Medulla oblongata (tissue), 1 donor: ENCODE data around the gene SNRPE.

Experiments
- DNase-seq: peaks from one replicate; pipeline ENCODE4 v3.0.0-alpha.2; 2015; ENCODE audit errors: extremely low spot score

SNRPE gene

DNA sequence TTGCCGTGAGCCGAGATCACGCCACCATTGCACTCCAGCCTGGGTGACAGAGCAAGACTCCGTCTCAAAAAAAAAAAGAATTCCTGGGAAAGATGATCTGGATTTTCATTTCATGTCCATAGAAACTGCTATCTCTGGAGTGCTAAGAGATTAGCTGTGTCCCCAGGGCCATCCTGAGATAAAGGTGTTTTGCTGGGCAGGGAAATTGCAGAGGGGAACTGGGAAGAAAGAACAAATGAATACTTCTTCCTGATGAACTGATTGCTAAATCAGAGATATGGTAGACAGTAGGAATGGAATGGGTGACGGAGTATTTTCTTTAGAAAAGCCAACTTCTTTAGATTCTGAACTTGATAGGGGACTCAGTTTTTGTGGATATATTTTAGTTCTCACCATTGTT is 19.2 kb downstream of the SNRPE start:
- DNase-seq = no peak

DNA sequence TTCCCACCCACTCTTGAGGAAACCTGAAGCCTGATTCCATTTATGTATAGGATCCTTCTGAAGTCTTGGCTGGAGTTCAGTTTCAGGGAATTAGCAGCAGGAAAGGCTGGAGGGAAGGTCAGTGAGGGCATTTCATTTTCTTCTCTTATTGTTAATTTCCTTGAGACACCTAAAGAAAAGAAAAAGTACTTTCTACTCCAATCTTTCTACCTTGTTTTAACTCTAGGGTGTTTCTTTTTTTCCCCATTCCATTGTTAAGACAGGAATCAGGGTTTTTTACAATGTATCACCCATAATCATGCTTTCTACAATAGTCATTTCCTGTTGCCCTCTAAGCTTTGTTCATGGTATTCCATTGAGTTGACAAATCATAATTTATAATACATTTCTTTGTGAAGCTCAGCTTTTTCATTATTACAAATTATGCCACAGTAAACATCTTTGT is 27.4 kb downstream of the SNRPE start:
- no peak for DNase-seq

DNA sequence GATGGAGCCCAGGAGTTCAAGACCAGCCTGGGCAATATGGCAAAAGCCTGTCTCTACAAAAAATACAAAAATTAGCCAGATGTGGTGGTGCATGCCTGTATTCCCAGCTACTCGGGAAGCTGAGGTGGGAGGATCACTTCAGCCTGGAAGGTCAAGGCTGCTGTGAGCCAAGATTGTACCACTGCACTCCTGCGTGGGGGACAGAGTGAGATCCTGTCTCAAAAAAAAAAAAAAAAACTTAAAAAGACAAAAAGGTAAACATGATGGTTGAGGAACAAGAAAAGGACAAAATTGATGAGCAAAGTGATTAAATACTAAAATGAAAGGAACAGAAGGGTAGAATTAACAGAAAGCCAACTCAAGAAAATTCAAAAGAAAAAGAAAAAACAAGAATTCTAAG is 30.6 kb downstream of the SNRPE start:
- DNase-seq = no peak

DNA sequence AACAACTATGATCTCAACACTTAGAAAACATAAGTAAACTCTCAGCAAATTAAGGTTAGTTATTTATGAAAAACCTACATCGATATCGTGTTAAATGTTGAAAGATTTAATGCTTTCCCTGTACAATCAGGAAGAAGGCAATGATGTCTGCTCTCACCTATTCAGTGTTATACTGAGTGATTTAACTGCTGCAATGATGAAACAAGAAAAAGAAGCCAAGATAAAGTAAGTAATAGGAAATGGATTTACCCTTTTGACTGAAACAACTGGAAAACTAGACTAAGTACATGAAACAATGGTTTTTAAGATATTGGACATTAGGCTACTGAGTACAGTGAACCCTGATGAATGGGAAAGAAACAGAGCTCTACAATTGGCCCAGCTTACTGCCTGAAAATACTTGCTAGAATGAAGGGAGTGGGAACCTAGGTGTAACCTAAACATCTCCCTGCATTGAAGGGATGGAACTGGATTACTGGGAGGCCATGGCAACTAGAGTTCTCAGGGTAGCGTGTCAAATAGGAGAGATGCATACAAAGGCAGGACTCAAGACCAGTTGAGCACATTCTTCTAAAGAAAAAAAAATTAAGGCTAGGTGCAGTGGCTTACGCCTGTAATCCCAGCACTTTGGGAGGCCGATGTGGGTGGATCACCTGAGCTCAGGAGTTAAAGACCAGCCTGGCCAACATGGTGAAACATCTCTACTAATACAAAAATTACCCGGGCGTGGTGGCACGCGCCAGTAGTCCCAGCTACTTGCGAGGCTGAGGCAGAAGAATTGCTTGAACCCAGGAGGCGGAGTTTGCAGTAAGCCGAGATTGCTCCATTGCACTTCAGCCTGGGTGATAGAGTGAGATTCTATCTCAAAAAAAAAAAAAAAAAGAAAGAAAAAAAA is 37.3 kb downstream of the SNRPE start:
- no peak for DNase-seq

DNA sequence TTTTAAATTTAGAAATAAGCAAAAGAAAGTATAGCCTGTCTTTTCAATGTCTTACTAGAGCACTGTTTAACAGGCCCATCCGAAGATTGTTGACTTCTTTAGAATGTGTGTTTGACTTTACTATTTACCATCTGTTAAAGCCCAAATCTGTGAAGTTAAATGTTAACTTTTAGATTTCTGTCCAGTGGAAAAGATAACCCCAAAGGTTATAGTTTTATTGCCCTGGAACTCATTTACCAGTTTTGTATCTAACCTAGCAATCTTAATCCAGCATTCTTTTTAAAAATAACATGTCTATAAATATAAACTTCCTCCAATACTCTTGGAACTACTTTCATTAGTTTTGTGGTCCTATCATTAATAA is 37.9 kb downstream of the SNRPE start:
- DNase-seq = no peak

DNA sequence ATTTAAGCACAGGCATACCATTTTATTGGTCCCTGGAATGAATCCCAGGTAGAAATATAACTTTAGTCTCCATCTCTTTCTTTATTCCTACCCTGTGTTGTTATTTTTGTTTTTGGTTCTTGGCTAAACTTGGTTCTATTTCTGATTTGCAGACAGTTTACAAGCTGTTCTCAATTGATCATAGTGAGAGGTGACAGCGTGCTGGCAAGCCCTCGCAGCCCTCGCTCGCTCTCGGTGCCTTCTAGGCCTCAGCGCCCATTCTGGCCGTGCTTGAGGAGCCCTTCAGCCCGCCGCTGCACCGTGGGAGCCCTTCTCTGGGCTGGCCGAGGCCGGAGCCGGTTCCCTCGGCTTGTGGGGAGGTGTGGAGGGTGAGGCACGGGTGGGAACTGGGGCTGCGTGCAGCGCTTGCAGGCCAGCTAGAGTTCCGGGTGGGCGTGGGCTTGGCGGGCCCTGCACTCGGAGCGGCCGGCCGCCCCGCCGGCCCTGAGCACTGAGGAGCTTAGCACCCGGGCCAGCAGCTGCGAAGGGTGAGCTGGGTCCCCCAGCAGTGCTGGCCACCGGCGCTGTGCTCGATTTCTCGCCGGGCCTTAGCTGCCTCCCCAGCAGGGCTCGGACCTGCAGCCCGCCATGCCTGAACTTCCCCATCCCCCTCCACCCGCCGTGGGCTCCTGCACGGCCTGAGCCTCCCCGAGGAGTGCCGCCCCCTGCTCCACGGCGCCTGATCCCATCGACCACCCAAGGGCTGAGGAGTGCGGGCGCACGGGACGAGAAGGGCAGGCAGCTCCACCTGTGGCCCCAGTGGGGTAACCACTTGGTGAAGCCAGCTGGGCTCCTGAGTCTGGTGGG is 38.7 kb downstream of the SNRPE start:
- DNase-seq = no peak

DNA sequence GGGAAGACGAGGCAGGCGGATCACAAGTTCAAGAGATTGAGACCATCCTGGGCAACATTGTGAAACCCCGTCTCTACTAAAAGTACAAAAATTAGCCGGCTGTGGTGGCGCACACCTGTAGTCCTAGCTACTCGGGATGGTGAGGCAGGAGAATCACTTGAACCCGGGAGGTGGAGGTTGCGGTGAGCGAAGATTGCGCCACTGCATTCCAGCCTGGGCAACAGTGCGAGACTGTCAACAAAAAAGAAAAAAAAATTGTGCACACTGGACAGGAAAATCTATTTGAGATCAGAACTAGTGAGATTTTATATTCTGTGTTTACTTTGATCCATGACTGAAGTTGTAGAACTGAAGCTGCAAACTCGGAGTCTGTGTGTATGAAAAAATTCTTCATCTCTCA is 40.2 kb downstream of the SNRPE start:
- DNase-seq = no peak

DNA sequence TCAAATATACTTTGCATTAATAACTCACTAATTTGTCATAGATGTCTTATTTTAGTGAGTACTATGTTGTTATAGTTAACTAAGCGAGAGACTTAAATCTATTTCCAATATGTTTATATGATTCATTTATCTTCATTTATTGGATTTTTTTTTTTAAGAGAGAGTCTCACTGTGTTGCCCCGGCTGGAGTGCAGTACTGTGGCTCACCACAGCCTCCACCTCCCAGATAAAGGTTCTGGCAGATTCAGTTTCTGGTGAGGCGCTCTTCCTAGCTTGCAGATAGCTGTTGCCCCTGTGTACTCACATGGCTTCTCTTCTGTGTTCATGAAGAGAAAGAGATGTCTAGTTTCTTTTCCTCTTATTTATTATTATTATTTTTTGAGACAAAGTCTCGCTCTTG is 43.9 kb downstream of the SNRPE start:
- no peak for DNase-seq

DNA sequence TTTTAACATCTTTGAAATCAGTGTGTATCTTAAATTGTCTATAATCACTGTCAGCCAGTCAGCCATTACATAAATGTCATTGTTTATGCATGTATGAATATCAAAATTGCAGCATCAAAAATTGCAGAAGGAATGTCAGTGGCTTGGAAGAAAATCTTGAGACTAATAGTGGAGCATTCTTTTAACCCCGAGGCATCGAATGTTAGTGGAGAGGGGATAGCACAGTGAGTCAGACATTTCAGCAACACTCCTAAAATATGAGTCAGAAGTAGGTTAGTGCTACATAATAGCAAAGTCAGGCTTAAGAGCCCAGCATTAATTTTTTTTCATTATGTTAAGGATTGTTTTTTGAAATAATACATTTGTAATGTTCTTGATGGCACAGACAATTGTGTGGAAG is 45.5 kb downstream of the SNRPE start:
- no peak for DNase-seq

DNA sequence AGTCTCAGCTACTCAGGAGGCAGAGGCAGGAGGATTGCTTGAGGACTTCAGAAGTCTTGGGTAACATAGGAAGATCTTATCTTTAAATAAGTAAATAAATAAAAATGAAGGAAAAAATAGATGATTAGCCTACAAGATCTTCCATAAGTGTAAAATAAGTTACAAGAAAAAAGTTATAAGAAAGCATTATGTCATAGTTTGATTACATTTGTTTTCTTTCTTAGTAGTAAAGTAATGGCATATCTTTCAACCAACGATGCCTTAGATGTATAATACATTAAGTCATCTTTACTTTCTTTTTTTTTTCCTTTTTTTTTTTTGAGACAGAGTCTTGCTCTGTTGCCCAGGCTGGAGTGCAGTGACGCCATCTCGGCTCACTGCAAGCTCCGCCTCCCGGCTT is 46.5 kb downstream of the SNRPE start:
- DNase-seq = no peak

DNA sequence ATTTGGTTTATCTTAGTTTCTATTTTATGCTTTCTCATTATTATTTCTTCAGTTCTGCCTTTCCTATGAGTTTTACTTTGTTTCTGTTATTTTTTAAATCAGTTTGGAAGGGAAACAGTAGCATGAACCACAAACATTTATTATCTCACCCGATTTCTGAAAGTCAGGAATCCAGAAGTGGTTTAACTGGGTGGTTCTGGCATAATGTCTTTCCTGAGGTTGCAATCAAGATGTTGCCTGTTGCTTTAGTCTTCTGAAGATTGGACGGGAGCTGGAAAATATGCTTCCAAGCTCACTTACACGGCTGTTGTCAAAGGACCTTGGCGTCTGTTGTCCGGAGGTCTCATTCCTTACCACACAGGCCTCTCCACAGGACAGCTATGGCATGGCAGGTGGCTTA is 50.4 kb downstream of the SNRPE start:
- no peak for DNase-seq

DNA sequence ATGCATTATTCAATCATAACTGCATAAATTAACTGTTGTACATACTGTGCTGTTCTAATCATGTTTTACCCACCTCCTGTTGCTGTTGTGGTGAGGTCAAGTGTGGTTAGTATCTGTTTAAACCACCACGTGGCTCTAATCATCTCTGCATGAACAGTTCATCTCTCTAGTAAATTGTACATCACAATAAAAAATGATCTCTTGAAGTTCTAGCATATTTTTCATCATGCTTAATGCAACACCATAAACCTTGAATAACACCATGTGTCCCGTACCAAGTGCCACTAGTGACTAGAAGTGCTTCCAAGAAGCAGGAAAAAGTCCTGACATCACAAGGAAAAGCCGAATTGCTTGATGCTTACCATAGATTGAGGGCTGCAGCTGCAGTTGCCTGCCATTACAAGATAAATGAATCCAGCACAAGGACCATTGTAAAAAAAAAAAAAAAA is 51.7 kb downstream of the SNRPE start:
- DNase-seq = no peak

DNA sequence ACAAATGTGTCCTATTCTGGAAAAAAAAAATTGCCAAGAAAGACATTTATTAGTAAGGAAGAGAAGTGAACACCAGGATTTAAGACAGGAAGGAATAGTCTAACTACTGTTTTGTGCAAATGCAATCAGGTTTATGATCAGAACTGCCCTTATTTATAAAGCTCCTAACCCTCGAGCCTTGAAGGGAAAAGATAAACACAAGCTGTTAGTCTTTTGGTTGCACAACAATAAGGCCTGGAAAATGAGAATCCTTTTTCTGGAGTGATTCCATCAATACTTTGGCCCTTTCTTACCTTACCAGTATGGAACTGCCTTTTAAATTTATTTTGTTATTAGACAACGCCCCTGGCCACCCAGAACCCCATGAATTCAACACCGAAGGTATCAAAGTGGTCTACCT is 52.9 kb downstream of the SNRPE start:
- DNase-seq = no peak

DNA sequence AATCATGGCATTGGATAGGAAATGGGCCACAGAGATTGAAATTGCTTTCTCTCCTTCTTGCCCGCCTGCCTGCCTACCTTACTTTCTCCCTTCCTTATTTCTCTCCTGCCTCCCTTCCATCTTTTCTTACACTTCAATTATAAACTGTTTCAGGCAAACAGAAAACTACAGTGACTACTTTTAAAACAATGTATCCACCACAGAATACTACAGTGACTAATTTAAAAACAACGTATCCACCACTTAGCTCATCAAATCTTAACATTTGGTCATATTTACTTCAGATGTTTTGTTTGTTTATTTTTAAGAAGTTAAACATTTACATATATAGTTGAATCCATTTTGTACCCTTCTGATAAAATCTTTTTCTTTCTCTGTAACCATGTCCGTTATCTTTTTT is 54.4 kb downstream of the SNRPE start:
- DNase-seq = no peak

DNA sequence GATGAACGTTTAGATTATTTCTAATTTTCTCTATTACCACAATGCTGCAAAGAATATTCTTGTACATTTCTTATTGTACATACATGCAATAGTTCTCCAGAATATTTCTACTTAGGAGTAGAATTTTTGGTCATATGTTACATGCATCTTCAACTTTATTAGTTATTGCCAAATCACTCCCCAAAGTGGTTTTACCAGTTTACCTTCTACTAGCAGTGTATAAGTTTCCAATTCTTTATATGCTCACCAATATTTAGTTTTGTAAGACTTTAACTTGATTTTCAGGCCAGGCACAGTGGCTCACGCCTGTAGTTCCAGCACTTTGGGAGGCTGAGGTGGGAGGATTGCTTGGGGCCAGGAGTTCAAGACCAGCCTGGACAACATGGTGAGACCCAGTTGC is 55.4 kb downstream of the SNRPE start:
- DNase-seq = no peak
